ENCODE results near the gene PMIS2.

Gene PMIS2

DNA sequence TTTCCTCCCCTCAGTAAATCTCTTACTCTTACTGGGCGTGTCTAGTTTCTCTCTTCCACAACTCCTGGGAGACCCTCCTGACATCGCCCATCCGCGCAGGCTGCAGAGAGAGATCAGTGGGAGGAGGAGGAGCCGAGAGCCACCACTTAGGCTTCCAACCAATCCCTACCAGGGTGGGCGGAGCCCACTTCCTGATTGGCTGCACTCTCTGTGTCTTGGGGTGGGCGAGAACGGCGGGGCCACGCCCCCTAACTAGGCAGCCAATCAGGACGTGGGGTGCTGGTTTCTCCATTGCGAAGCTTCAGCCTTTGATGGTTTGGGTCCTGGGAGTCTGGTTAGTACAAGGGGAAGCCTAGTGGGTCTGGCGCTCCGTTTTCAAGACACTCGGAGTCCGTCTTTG lies at the start of gene PMIS2:
TSS of gene PMIS2 (plus strand) at position 326 of the 400 bp plus-strand sequence. CDS start 87 bp downstream, outside the sequence.
- peak; percentile 40 for DNase-seq (ENCODE audit: low spot score)

DNA sequence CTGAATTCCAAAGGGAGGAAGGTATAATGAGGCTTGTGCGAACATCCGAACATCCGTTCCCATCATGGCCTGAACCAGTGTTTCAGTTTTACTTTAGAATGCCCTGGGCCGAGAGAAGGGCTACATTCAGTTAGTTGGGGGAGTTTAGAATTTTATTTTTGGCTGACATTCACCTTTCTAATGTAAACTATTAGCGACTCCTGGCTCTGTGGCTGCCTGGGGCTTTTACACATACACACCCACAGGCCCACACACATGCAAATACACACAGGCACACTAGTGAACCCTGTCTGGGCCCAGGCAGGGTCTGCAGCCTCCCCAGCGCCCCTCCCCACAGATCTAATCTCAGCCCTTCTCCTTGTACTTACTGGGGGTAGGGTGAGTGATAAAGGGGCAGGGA lies 46.7 kb upstream of the PMIS2 start:
- DNase-seq (ENCODE audit: low spot score): no peak

GRCh38 chr19:35539850-35540249 lies 46.1 kb upstream of the PMIS2 start:
- no peak for DNase-seq (ENCODE audit: low spot score)

DNA sequence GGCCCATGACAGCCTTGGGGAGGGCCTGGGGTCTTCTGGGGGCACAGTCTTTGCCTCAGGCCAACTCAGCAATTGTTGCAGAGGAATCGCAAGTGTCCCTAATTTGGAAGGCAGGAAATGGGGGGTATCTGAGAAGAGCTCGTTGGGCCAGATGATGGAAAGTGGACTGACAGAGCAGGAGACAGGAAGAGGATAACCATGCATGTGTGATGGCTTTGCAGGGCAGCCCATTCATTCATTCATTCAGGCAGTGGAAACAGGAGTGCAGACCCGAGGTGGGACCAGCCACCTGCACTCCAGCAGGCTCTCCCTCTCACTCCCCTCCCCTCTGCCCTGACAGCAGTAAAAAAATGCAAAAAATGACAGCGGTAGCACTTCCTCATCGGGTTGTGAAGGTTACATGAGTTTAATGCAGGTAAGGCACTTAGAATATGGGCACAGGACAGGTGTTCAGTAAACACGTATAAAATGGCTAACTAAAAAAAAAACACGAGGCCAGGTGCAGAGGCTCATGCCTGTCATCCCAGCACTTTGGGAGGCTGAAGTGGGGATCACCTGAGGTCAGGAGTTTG lies 45.5 kb upstream of the PMIS2 start:
- peak; percentile 41 for DNase-seq (ENCODE audit: low spot score)

- DNase-seq (ENCODE audit: low spot score): no peak
Measured at GRCh38 chr19:35542209-35542608, 43.8 kb upstream of the PMIS2 start.

GRCh38 chr19:35543280-35544109 lies 42.5 kb upstream of the PMIS2 start:
- DNase-seq (ENCODE audit: low spot score): no peak

DNA sequence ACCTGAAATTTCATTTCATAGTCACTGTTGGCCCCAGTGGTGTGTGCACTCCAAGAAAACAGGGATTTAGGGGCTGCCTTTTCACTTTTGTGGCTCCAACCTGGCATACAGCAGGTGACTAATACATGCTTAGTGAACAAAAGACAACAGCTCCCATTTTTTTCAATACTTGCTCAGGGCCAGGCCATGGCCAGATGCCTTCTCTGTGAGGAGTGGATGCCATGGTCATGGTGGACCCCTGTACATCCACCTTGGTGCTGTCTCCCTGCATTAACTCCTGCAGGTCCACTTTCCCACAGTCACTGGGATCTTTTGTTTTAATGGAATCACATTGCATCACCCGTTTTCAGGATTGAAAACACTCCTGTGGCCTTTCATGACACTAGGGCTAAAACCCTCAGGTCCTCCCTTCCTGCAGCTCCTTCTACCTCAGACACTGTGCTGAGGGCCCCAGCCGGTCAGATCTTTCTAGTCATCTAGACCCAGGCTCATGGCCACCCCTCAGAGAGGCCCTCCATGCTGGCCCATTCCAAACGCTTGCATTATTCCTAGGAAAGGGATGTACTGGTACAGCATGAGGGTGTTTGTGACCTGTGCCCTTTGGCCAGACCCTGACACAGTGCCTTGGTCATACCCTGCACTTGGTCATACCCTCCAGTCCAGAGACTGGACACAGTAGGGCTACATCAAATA lies 41.7 kb upstream of the PMIS2 start:
- DNase-seq (ENCODE audit: low spot score): no peak

- peak; percentile 92 for DNase-seq (ENCODE audit: low spot score)
Measured at GRCh38 chr19:35545001-35545854, 40.7 kb upstream of the PMIS2 start, which contains the start of gene TMEM147. TSS of gene TMEM147 (plus strand) at chr19:35545626. CDS start at chr19:35545740, 114 bp downstream.

DNA sequence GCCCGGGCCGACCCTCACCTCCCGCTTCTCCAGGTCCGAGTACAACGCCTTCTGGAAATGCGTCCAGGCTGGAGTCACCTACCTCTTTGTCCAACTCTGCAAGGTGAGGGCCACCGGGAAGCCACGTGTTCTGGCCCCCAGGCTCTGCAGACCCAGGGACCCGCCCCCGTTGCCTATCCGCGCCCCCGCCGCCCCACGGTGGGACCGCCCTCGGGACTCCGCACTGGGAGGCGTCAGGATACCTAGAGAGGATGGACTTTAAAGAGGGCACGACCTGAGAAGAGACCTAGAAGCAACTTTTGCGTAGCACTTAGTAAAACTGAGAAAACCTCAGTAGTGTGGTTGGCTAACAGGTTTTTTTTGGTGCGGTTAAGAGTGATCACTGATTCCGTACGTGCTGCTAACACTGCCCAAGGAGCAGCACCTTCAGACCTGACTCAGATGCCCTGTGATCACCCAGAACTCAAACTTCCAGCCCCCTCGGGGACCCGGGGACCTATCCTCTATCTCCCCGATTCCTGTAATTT lies 40.1 kb upstream of the PMIS2 start:
- DNase-seq (ENCODE audit: low spot score): peak; percentile 57

DNA sequence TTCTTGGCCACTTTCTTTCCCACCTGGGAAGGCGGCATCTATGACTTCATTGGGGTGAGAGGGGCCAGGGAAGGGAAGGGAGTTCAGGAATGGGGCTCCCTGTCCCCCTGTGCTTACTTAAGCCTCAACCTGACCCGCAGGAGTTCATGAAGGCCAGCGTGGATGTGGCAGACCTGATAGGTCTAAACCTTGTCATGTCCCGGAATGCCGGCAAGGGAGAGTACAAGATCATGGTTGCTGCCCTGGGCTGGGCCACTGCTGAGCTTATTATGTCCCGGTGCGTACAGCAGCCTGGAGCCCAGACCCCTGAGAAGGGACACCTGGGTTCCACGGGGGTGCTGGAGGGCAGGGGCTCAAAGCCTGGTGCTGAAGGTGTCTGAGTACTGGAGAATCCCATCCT lies 39.4 kb upstream of the PMIS2 start:
- DNase-seq (ENCODE audit: low spot score): no peak

GRCh38 chr19:35549174-35549788 lies 36.7 kb upstream of the PMIS2 start:
- peak; percentile 80 for DNase-seq (ENCODE audit: low spot score)

DNA sequence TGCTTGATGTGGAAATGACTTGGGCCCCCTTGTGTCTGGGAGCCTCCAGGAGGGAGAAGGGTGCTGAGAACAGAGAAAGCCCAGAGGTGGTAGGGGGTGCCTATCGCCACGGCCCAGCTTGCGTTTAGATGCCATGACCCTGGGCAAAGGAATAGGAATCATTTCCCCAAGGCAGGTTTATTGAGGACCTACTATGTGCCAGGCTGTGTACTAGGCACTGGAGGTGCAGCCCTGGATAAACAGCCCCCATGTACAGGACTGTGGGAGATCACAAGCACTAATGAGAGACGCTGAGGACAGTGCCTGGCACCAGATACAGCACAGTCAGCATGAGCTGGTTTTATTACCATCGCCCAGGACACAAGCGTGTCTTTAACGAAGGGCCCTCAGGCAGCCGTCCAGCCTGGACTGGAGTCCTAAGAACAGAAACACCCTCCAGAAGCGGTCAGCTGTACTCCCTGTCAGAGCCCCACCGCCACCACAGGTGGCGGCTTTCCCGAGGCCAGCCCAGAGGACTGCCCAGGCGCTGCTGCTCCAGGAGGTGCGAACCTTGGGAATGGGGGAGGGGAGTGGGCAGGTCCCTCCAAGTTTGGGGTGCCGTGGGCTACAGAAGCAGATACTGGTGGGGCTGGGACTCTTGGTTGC lies 36.0 kb upstream of the PMIS2 start:
- no peak for DNase-seq (ENCODE audit: low spot score)

DNA sequence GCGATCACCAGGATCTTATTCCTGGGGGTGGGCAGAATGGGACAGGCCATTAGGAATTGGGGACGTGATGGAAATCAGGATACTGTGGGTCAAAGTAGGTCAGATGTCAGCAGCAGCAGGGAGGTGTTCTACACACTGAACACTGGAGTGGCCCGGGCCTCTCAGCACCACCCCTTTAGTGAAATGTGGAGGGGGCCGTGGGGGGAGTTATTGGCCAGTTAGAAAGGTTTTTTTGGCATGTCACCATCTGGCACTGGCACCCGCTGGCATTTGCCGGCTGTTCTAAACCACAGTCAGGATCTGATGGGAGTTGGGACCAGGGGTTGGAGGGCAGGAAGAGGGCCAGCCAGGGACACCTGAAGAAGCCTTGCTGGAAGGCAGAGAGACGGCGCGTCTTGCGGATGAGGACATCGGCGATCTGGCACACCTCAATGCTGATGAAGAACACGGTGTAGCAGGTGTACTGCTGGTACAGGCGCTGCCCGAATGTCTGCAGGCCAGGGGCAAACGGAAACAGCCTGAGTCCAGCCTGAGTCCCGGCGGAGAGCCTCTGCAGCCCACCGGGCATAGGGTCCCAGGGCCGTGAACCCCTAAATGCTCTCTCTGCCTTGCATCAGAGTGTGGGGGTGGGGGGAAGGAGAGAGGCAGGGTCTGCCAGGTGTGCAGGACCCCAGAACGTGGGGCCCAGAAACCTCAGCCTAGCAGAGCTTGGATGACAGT lies 34.7 kb upstream of the PMIS2 start:
- DNase-seq (ENCODE audit: low spot score): no peak

GRCh38 chr19:35552534-35553384 lies 33.2 kb upstream of the PMIS2 start:
- DNase-seq (ENCODE audit: low spot score): no peak

DNA sequence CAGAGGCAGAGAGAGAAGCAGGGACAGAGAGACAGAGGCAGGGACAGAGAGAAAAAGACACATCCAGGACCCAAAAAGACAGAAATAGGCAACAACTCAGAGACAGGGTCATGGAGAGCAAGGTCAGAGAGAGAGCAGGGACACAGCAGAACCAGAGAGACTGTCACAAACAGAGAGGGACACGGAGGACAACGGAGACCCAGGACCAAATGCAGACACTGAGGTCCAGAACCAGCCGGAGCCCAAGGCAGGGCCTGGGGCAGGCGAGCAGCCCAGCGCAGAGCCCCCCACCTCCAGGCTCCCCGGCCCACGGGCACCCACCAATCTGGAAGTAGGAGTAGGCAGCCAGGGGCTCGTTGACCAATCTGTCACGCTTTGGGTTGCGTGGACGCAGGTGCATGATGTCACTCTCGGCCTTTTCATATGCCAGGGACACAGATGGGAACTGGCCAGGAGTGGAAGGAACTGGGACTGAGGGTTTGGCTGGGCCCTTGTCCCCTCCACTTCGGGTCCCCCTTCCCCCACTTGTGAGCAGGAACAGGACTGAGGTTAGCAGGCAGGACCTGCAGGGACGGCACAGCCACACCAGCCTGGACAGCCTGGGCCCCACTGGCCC lies 32.5 kb upstream of the PMIS2 start:
- no peak for DNase-seq (ENCODE audit: low spot score)

DNA sequence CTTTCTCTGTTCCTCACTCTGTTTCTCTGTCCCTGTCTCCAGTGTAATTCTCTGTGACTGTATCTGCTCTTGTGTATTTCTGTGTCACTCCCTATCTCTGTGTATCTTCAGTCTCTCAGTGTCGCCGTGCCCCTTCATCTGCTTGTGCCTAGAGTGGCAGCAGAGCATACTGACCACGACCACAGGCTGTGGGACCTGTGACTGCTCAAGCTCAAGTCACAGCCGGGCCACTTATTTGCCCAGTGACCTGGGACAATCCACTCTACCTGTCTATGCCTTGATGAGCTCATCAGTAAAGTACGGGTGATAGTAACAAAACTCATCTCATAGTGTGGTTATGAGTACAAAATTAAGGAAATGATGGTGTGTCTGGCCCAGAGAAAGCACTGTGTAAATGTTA lies 31.9 kb upstream of the PMIS2 start:
- DNase-seq (ENCODE audit: low spot score): no peak

DNA sequence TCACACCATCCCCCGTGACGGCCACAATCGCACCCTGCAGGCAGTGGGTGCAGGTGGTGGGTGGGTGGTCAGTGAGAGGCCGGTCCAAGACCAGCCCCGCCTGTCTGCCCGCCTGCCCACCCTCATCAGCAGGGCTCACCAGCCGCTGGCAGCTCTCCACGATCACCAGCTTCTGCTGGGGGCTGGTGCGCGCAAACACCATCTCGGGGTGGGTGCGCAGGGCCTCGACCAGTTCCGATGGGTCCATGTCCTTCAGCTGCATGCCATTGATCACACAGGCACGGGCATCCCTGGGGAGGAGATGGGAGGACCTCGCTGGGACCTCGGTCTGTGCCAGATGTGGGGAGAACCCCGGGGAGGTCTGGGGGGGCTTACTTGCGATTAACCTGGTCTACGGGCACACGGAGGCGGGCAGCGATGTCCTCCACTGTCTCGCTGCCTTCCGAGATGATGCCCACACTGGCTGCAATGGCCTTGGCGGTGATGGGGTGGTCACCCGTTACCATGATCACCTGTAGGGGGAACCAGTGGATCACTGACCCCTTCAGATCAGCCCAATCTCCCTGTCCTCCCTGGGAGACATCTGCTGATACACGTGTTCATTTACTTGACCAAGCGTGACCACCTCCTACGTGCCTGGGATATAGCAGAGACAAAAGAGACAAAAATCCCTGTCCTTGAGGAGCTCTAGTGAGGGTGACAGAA lies 30.5 kb upstream of the PMIS2 start:
- no peak for DNase-seq (ENCODE audit: low spot score)

DNA sequence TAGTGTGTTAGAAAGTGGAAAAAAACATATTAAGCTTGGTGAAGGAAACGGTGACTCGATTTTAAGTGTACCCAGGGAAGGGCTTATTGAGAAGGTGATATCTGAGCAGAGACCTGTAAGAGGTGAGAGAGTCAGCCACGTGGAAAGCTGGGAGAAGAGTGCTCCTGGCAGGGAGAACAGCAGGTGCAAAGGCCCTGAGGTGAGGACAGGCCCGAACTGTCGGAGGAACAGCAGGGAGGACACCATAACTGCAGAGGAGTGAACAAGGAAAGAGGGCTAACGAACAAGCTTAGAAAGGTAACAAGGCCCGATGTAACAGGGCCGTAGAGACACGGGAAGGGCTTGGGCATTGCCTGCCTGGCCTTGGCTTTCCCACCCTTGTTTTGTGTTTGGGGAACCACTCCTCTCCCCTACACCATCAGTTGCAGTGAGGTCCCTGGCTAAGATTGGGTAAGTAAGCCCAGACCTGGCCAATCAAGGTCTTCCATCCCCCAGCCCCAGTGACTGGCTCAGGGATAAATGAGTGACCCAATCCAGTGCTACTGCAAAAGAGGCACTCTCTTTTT lies 29.9 kb upstream of the PMIS2 start:
- DNase-seq (ENCODE audit: low spot score): no peak

Measured in germinal center (tissue), 1 donor.